Kidney (tissue), 14 donors: ENCODE results near the gene MEGF10. TPM values are rescaled to one million over a fixed set of nuclear protein-coding genes. Genes with fewer than 3 reads are reported as not detected.
A peak's percentile ranks its signal among the peaks of the same experiment; 100 is the strongest.

Experiments
- DNase-seq, 5 donors: peaks; one replicate each; pipeline ENCODE4 v3.0.0-alpha.2; 2013 to 2020
- FAIRE-seq: peaks from 2 replicates; lab custom pipeline; 2012; peaks lifted over from hg19 to GRCh38; lab: Jason Lieb, UNC
- H3K27ac ChIP-seq, 2 donors: one replicate each; pipeline ENCODE4 v1.7.0; 2013; ENCODE audit warnings: low read depth in 2 of 2, low read length in 2 of 2, inconsistent platforms in 1 of 2
- H3K27me3 ChIP-seq: one replicate; pipeline ENCODE4 v1.7.1; 2013; ENCODE audit warnings: low read length, inconsistent platforms; ENCODE audit not compliant: control insufficient read depth, insufficient read depth
- H3K36me3 ChIP-seq, 3 donors: one replicate each; pipeline versions ENCODE4 v1.7.0 to v1.7.1; 2013; ENCODE audit warnings: low read length in 3 of 3, control low read depth in 1 of 3, inconsistent platforms in 1 of 3; ENCODE audit not compliant: insufficient read depth in 3 of 3, control insufficient read depth in 2 of 3
- H3K4me1 ChIP-seq, 3 donors: one replicate each; pipeline versions ENCODE4 v1.7.0 to v1.7.1; 2013; ENCODE audit warnings: low read length in 3 of 3, inconsistent platforms in 1 of 3, low read depth in 1 of 3; ENCODE audit not compliant: control insufficient read depth in 2 of 3, insufficient read depth in 2 of 3
- H3K4me3 ChIP-seq, 3 donors: one replicate each; pipeline versions ENCODE4 v1.7.0 to v1.8.1; 2013; ENCODE audit warnings: low read length in 3 of 3, control low read depth in 1 of 3, inconsistent platforms in 1 of 3
- H3K9ac ChIP-seq, 3 donors: one replicate each; pipeline versions ENCODE4 v1.7.0 to v1.7.1; 2013; ENCODE audit warnings: low read length in 3 of 3, control low read depth in 1 of 3, inconsistent platforms in 1 of 3
- H3K9me3 ChIP-seq, 3 donors: one replicate each; pipeline versions ENCODE4 v1.7.0 to v1.7.1; 2013; ENCODE audit warnings: low read length in 3 of 3, control low read depth in 1 of 3, inconsistent platforms in 1 of 3; ENCODE audit not compliant: control insufficient read depth in 2 of 3, insufficient read depth in 1 of 3
- intact Hi-C: fragments of 100-400 bp; cut with DNase I; formaldehyde crosslinking; loops from one replicate; pipeline ENCODE4 v1.11.1; 2022
- polyA plus RNA-seq: library from polyadenylated mRNA; stranded (reverse); fragments of 350-450 nt; fragmentation: Illumina TruSeq; extraction: RNeasy Lipid Tissue Mini Kit (QIAGEN cat#74804); gene quantifications from one replicate; pipeline ENCODE4 v1.2.3, GENCODE V29; 2014; ENCODE audit warnings: low read depth, low replicate concordance; ENCODE audit not compliant: insufficient read depth
- total RNA-seq: library from RNA; stranded (reverse); fragmentation: NEBNext Ultra II Directional; extraction: Animal tissue kit (Norgen Biotek cat#: 25700); gene quantifications from one replicate; pipeline ENCODE4 v1.2.1, GENCODE V29; 2021
- TF ChIP-seq, protein P1 (sequence below): IDR thresholded peaks from 3 replicates; pipeline ENCODE4 v1.5.1; 2012; ENCODE audit warnings: mild to moderate bottlenecking, moderate library complexity, borderline replicate concordance; ENCODE audit not compliant: insufficient read depth; ENCODE audit errors: extremely low read depth
- donor health status: control.
- donor health status: control.
- donor health status: control.
- donor health status: control.
- donor health status: control.
- donor health status: DM: yes; HTN: yes; CAD: no.
- donor health status: Normal renal cell carcinoma (clear cell type).

The MEGF10 gene
- total and polyA plus RNA-seq, 2 donors from 2014 or later: 0.09 to 0.25 TPM

DNA sequence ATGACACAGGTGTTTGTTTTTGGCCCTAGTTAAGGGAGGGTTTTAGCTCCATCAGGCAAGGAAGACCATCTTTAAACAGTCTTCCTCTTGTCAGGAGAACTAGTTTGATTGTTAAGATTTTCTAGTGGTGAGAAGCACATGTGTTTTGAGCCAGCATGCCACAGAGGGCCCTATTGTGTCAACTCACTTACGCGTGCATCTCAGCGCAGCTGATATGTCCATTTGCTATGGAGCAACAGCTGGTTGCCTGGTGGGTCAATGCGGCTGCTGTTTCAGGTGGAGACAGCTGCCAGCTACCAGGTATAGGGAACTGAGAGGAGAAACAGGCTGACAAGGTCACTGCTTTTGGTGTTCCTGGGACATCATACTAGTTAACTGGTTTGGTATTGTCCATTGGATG is 126.3 kb downstream of the MEGF10 start:
- DNase-seq (no peak), FAIRE-seq (no peak)
- H3K36me3 ChIP-seq: no peaks in the 10 kb centered on the region
- no peaks in the 10 kb centered on the region for H3K27me3 ChIP-seq
- H3K4me3 ChIP-seq: no peak overlapping the region
- no peaks in the 10 kb centered on the region for H3K4me1 ChIP-seq
- TF ChIP-seq, protein P1, sequence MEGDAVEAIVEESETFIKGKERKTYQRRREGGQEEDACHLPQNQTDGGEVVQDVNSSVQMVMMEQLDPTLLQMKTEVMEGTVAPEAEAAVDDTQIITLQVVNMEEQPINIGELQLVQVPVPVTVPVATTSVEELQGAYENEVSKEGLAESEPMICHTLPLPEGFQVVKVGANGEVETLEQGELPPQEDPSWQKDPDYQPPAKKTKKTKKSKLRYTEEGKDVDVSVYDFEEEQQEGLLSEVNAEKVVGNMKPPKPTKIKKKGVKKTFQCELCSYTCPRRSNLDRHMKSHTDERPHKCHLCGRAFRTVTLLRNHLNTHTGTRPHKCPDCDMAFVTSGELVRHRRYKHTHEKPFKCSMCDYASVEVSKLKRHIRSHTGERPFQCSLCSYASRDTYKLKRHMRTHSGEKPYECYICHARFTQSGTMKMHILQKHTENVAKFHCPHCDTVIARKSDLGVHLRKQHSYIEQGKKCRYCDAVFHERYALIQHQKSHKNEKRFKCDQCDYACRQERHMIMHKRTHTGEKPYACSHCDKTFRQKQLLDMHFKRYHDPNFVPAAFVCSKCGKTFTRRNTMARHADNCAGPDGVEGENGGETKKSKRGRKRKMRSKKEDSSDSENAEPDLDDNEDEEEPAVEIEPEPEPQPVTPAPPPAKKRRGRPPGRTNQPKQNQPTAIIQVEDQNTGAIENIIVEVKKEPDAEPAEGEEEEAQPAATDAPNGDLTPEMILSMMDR: no peak
- H3K9ac ChIP-seq: no peak overlapping the region
- intact Hi-C loops: no loop called here
- H3K27ac ChIP-seq: no peak overlapping the region
- no peaks in the 10 kb centered on the region for H3K9me3 ChIP-seq

DNA sequence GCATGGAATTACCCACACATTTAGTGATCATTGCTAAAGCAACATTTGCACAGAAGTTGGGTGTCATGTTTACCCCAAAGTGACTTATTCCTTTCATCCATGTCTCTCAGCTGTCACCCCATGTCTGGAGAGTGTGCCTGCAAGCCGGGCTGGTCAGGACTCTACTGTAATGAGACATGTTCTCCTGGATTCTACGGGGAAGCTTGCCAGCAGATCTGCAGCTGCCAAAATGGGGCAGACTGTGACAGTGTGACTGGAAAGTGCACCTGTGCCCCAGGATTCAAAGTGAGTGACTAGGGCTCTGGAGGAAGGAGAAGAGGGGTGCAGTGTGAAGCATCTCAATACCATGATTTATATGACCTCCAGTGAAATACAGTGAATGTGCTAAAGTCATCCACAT is 126.9 kb downstream of the MEGF10 start:
- H3K27me3 ChIP-seq: no peaks in the 10 kb centered on the region
- TF ChIP-seq, protein P1: no peak
- no peaks in the 10 kb centered on the region for H3K36me3 ChIP-seq
- no peaks in the 10 kb centered on the region for H3K9me3 ChIP-seq
- no peak for FAIRE-seq
- no peak overlapping the region for H3K9ac ChIP-seq
- H3K27ac ChIP-seq: no peak overlapping the region
- no peak overlapping the region for H3K4me3 ChIP-seq
- no peak for DNase-seq
- intact Hi-C loops: no loop called here
- no peaks in the 10 kb centered on the region for H3K4me1 ChIP-seq

DNA sequence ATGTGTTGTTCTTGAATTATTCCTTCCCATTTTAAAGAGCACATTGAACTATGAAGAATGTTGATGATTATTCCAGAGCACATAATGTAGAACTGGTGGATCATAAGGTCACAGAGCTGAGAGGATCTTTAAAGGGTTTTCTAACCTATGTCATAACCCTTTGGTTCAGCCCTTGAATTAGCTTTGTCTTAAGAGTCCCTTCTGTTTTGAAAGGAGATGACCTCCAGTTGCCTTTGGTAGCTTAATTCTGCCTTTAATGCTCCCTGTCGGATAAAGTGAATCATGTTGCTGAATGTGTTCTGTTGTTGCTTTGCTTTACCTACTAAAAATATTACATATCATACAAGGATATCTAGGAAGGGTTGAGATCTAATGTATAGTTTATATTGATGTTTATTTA is 127.8 kb downstream of the MEGF10 start:
- Histone ChIP-seq H3K4me3 (no peak overlapping the region), H3K9ac (no peak overlapping the region), H3K4me1 (no peaks in the 10 kb centered on the region), H3K9me3 (no peaks in the 10 kb centered on the region), H3K27ac (no peak overlapping the region), H3K27me3 (no peaks in the 10 kb centered on the region), H3K36me3 (no peaks in the 10 kb centered on the region)
- FAIRE-seq (no peak), DNase-seq (peak in 1 of 5 donors; percentile 11)
- TF ChIP-seq, protein P1: no peak
- intact Hi-C loops: no loop called here
